ENCODE data around the gene RAB9A. TPM values are rescaled to one million over a fixed set of nuclear protein-coding genes. Genes with fewer than 3 reads are reported as not detected.
A peak's percentile ranks its signal among the peaks of the same experiment; 100 is the strongest.
"Not testable (repeated sequence)": the region's sequence is repeated elsewhere in the genome, so short reads cannot be mapped to it uniquely, and the experiment has no call there.

RAB9A gene
- total RNA-seq, 2 experiments from 2014 or later, result 11.7 to 14.1 TPM

DNA sequence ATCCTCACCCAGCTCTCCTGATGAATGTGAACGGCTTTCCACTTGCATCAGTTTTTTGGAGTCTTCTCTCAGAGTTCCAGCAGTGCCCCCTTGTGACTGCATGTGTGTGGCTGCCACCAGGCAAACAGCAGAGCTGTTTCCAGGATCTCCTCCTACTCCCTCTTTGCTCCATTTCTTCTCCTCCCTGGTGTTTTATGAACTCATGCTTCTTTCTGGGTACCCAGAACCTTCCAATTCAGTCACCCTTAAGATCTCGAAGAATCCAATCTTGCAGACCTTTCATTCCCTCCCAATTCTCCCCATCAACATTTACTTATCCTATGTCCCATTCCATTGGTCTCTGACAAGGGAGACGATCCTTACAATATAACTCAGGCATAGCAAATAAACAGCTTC is 42.8 kb upstream of the RAB9A start:
- H2AFZ ChIP-seq (ENCODE audit: low read length), result no peak overlapping the region

DNA sequence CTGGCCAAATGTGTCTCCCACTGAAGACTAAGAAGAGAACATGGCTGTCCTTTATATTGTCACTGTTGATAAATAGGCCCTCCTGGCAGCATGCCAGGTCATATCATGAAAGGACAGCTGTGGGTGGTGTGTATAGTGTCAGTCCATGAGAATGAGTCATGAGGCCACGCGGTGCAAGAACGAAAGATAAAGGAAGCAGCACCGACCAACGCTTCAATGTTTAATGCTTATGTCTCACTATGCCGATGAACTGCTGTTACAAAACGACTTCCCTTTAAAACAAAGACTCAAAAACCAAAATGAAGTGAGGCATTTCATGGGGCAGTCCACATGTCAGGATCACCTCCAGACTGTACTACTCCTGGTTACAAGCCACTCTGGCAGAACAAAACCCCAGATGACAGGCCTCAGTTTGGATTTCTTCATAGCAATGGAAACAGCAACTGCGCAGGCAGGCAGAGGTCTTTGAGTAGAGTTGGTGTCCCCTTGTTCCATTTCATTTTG is 41.2 kb upstream of the RAB9A start:
- Histone ChIP-seq H3K36me3 (ENCODE audit: insufficient read depth, low read length) (no peaks in the 10 kb centered on the region), H3K27ac (ENCODE audit: low read depth, low read length, poor library complexity, severe bottlenecking) (no peak overlapping the region), H3K79me2 (ENCODE audit: insufficient read depth, low read depth, low read length) (no peaks in the 10 kb centered on the region), H3K4me2 (ENCODE audit: low read length) (no peak overlapping the region), H3K4me3 (ENCODE audit: low read depth, low read length, poor library complexity, severe bottlenecking) (no peak overlapping the region), H3K9me3 (ENCODE audit: low read length) (no peaks in the 10 kb centered on the region), H3K9me2 (ENCODE audit: insufficient read depth, low read length) (no peaks in the 10 kb centered on the region), H3K4me1 (ENCODE audit: insufficient read depth, low read length, poor library complexity, severe bottlenecking) (peaks cover 6% of the 10 kb centered on the region), H4K20me1 (ENCODE audit: insufficient read depth, low read length) (no peaks in the 10 kb centered on the region), H2AFZ (ENCODE audit: low read length) (no peak overlapping the region)
- TF ChIP-seq, protein P1, sequence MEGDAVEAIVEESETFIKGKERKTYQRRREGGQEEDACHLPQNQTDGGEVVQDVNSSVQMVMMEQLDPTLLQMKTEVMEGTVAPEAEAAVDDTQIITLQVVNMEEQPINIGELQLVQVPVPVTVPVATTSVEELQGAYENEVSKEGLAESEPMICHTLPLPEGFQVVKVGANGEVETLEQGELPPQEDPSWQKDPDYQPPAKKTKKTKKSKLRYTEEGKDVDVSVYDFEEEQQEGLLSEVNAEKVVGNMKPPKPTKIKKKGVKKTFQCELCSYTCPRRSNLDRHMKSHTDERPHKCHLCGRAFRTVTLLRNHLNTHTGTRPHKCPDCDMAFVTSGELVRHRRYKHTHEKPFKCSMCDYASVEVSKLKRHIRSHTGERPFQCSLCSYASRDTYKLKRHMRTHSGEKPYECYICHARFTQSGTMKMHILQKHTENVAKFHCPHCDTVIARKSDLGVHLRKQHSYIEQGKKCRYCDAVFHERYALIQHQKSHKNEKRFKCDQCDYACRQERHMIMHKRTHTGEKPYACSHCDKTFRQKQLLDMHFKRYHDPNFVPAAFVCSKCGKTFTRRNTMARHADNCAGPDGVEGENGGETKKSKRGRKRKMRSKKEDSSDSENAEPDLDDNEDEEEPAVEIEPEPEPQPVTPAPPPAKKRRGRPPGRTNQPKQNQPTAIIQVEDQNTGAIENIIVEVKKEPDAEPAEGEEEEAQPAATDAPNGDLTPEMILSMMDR (conservative IDR thresholded peaks at IDR 0.05; ENCODE audit: low read length), result no peak
- TF ChIP-seq EZH2phosphoT487 (IDR thresholded peaks at IDR 0.05; ENCODE audit: borderline replicate concordance, low read depth, low read length), result no peak
- intact Hi-C loops (cut with micrococcal nuclease; ENCODE audit: unreplicated experiment), result loop anchor here (2.0 to 5.0 kb wide), 2 partner anchors 140 to 701 kb away; no protein-coding TSS in a partner anchor
- ChIA-PET CTCF (ENCODE audit: unreplicated experiment) (no interaction called here), POLR2A (no interaction called here)
- no TSS peak for BruUV-seq (replicated peaks)
- DNase-seq (ENCODE audit: low spot score), result no peak

More for the DNA sequence above, 42.8 kb upstream of the RAB9A start:
- no TSS peak for BruUV-seq (replicated peaks)
- DNase-seq (ENCODE audit: low spot score), result peak; percentile 28
- Histone ChIP-seq H3K36me3 (ENCODE audit: insufficient read depth, low read length) (no peaks in the 10 kb centered on the region), H4K20me1 (ENCODE audit: insufficient read depth, low read length) (no peaks in the 10 kb centered on the region), H3K9me3 (ENCODE audit: low read length) (no peaks in the 10 kb centered on the region), H3K4me3 (ENCODE audit: low read depth, low read length, poor library complexity, severe bottlenecking) (no peak overlapping the region), H3K9me2 (ENCODE audit: insufficient read depth, low read length) (no peaks in the 10 kb centered on the region), H3K4me1 (ENCODE audit: insufficient read depth, low read length, poor library complexity, severe bottlenecking) (no peaks in the 10 kb centered on the region), H3K27ac (ENCODE audit: low read depth, low read length, poor library complexity, severe bottlenecking) (no peak overlapping the region), H3K4me2 (ENCODE audit: low read length) (no peak overlapping the region), H3K79me2 (ENCODE audit: insufficient read depth, low read depth, low read length) (no peaks in the 10 kb centered on the region)
- intact Hi-C loops (cut with micrococcal nuclease; ENCODE audit: unreplicated experiment), result loop anchor here (2.0 to 5.0 kb wide), 2 partner anchors 139 to 699 kb away; no protein-coding TSS in a partner anchor
- TF ChIP-seq, protein P1 (conservative IDR thresholded peaks at IDR 0.05; ENCODE audit: low read length), result peak; percentile 66
- no peak for TF ChIP-seq EZH2phosphoT487 (IDR thresholded peaks at IDR 0.05; ENCODE audit: borderline replicate concordance, low read depth, low read length)
- ChIA-PET CTCF (ENCODE audit: unreplicated experiment) (no interaction called here), POLR2A (no interaction called here)

DNA sequence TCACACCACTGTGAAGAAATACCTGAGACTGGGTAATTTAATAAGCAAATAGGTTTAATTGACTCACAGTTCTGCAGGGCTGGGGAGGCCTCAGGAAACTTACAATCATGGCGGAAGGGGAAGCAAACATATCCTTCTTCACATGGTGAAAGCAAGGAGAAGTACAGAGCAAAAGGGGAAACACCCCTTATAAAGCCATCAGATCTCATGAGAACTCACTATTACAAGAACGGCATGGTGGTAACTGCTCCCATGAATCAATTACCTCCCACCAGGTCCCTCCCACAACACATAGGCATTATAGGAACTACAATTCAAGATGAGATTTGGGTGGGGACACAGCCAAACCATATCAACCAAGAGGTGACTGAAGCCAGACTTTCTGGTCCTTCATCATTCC is 40.6 kb upstream of the RAB9A start:
- DNase-seq (ENCODE audit: low spot score); H3K36me3 ChIP-seq (ENCODE audit: insufficient read depth, low read length); H4K20me1 ChIP-seq (ENCODE audit: insufficient read depth, low read length); H3K4me2 ChIP-seq (ENCODE audit: low read length); POLR2A ChIA-PET; H3K79me2 ChIP-seq (ENCODE audit: insufficient read depth, low read depth, low read length); H2AFZ ChIP-seq (ENCODE audit: low read length); CTCF ChIA-PET (ENCODE audit: unreplicated experiment); H3K4me1 ChIP-seq (ENCODE audit: insufficient read depth, low read length, poor library complexity, severe bottlenecking); H3K27ac ChIP-seq (ENCODE audit: low read depth, low read length, poor library complexity, severe bottlenecking); H3K4me3 ChIP-seq (ENCODE audit: low read depth, low read length, poor library complexity, severe bottlenecking); BruUV-seq (replicated peaks); H3K9me3 ChIP-seq (ENCODE audit: low read length); H3K9me2 ChIP-seq (ENCODE audit: insufficient read depth, low read length): not testable (repeated sequence)
- intact Hi-C loops (cut with micrococcal nuclease; ENCODE audit: unreplicated experiment), result loop anchor here (5.0 kb wide), 1 partner anchor 141 kb away; no protein-coding TSS in a partner anchor

All from OCI-LY7 (cell line).